ENCODE measurements around the gene MXD3. TPM values are rescaled to one million over a fixed set of nuclear protein-coding genes. Genes with fewer than 3 reads are reported as not detected.
A peak's percentile ranks its signal among the peaks of the same experiment; 100 is the strongest.
"Not testable (repeated sequence)": the region's sequence is repeated elsewhere in the genome, so short reads cannot be mapped to it uniquely, and the experiment has no call there.

Gene MXD3
- total RNA-seq, 1 donor from 2014 or later = 1.4 TPM

DNA sequence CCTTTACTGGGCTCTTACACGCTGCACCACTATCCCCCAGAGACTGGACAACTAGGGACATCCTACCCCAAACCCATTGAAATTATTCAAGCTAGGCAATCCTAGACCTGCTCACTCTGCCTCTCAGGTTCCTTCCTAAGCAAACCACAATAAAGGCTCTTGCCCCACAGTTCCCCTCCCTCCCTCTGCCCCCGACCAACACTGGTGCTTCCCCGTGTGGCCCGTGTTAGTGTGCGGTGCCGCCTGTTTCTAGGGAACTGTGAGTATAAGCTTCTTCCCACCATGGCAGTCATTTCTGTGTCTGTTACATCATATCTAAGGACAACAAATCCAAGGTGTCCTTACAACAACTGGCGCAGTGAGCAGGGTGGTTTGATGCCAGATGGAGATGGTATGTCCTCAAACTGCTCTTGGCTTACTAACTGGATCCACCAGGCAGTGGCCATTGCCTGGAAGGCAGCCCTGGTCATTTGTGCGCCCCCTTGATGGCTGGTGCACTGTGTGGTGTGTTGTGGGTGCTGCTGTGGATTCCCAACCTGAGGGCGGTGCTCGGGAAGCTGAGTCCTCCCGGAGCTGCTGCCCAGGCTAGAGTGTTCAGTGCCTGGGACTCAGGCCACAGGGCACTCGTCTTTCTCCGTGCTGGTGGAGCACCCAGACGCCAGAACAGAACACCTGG is 8.4 kb upstream of the MXD3 start:
- no peak for DNase-seq (ENCODE audit: low read depth)

- DNase-seq (ENCODE audit: low read depth) = peak; percentile 81
Observed at GRCh38 chr5:177317959-177318377, 6.3 kb upstream of the MXD3 start.

DNA sequence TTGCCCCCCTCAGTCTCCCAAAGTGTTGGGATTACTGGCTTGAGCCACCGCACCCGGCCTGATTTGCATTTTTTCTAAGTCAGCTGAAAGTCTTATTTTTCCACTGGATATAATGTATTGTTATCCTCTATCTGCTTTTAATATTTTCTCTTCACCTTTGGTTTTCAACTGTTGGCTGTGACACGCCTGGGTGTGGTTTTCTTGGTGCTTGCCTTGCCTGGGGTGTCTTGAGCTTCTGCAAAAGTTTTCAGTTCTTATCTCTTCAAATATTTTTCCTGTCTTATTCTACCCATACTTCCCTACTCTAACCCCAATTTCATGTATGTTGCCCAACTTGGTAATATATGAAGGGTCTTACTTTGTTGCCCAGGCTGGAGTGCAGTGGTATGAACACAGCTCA is 4.3 kb upstream of the MXD3 start:
- no peak for DNase-seq (ENCODE audit: low read depth)

GRCh38 chr5:177315411-177315810 is 3.7 kb upstream of the MXD3 start:
- DNase-seq (ENCODE audit: low read depth) = no peak

- no peak for DNase-seq (ENCODE audit: low read depth)
Observed at GRCh38 chr5:177314376-177315342, 3.0 kb upstream of the MXD3 start.

GRCh38 chr5:177313561-177314259 is 2.0 kb upstream of the MXD3 start:
- no peak for DNase-seq (ENCODE audit: low read depth)

DNA sequence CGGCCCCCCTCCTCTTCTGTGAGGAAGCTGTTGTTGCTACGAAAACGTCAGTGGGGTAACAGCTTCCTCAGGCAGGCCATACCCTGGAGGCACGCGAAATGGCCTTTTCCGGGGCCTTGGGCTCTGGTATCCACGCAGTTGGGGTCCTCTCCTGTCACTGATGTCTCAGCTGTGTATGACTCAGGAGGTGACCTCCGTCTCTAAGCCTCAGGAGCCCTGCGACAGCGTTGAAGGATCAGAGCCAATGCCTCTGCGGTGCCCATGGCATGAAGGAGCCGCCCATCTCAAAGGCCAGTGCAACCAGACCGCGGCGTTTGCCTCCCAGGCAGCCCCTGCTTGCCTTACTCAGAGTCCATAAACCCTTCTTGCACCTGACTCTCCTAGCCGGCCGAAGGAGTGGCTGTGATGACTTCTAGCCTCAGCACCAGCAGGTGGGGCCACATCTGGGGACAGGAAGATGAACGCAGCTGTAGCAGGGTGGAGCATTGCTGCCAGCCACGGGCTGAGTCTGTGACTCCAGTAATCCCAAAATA is 1.0 kb upstream of the MXD3 start:
- DNase-seq (ENCODE audit: low read depth) = peak; percentile 23

DNA sequence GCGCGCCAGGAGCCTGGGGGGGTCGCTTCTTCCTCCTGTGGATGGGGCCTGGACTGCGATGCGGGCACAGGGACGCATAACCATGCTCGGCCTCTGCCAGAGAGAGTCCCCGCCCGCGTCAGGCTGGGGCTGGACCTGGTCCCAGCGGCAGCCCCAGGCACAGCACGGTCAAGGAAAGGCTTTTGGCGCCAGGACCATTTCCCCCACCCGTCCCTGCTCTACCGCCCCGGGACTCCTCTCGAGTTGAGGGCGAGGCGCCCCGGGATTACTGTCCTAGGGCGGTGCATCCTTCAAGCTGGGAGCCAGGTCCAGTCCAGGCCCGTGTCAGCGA is 341 bp downstream of the MXD3 start:
- no peak for DNase-seq (ENCODE audit: low read depth)

GRCh38 chr5:177310757-177311391 is 824 bp downstream of the MXD3 start:
- DNase-seq (ENCODE audit: low read depth) = no peak

GRCh38 chr5:177310332-177310731 is 1.4 kb downstream of the MXD3 start:
- no peak for DNase-seq (ENCODE audit: low read depth)

- DNase-seq (ENCODE audit: low read depth) = peak; percentile 69
Observed at GRCh38 chr5:177309351-177310191, 2.1 kb downstream of the MXD3 start.

- DNase-seq (ENCODE audit: low read depth) = no peak
Observed at GRCh38 chr5:177308740-177309139, 3.0 kb downstream of the MXD3 start.

DNA sequence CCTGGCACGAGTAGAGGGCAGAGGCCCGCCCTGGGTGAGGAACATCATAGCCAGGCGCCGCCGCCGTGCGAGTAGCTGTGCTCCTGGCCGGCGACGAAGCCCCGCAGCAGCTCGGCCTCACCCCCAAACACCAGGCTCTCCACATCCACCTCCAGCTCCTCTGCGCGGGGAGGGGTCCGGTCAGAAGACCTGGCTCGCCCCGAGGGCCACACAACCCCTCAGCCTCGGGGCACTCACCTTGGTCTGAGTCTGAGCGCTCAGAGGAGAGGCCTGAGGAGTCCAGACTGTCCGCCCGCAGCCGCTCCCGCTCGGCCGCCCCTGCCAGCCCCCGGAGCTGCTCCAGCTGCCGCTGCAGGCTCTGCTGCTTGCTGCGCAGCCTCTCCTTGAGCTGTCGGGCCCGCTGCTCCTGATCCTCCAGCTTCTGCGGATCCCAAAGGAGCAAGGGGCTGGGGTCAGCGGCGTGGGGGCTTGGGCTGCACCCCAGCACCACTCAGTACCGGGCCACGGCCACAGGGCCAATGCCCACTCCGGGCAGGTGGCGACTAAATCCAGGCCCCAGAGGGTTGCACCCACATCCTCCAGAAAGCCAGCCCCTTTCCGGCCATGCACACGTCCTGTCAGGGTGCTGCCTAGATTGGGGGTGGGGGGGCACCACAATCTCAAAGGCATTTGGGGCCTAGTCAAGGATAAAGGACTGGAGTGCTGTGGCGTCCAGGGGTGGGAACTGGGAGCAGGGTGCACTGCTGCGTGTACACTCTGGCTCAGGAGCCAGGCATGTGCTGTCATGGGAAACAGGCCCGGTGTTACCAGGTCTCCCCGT is 3.9 kb downstream of the MXD3 start:
- no peak for DNase-seq (ENCODE audit: low read depth)

- no peak for DNase-seq (ENCODE audit: low read depth)
Observed at GRCh38 chr5:177306674-177307543, 4.8 kb downstream of the MXD3 start.

DNA sequence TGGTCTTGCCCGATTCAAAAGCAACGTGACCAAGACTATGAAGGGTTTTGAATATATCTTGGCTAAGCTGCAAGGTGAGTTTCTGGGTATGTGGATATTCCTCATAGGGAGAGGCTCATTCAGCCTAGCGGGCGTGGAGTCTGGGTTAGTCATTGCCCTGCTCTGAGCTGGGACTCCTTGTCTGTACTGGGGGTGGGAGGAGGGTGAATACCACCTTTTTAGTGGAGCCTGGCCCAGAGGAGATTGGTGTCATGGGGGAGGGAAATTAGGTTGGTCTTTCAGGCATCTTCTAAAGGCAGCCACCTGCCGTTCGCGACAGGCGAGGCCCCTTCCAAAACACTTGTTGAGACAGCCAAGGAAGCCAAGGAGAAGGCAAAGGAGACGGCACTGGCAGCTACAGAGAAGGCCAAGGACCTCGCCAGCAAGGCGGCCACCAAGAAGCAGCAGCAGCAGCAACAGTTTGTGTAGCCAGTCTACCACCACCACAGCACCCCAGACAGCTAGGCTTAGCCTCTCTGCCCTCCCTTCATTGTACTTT is 5.5 kb downstream of the MXD3 start:
- DNase-seq (ENCODE audit: low read depth) = not testable (repeated sequence)

GRCh38 chr5:177304392-177305119 is 7.1 kb downstream of the MXD3 start:
- DNase-seq (ENCODE audit: low read depth) = no peak

DNA sequence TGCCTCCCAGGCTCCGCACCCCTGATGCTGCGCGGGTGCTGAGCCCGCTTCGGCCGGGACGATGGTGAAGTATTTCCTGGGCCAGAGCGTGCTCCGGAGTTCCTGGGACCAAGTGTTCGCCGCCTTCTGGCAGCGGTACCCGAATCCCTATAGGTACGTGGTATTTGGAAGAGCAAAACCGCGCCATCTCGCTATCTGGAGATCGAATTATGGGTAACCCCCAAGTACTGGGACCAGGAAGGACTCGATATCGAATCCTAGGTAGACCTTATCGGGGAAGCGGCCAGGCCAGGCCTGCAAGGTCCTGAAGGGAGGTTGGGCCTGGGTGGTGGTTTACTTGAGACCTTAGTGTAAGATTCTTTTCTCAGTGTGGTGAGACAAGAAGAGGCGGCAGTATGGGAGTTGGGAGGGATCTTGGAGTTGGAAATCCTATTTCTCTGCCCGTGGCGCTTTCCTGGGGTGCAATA is 7.7 kb downstream of the MXD3 start:
- no peak for DNase-seq (ENCODE audit: low read depth)
